SU-DHL-6 (cell line): ENCODE data around the gene FOSB.

Source experiments
- CTCF ChIP-seq: fragments of 200-600 bp; sonication (generic); IDR thresholded peaks from one replicate; pipeline ENCODE4 v1.5.1; 2017; ENCODE audit warnings: antibody characterized with exemption, mild to moderate bottlenecking, low read length, moderate library complexity; ENCODE audit not compliant: insufficient read depth, poor library complexity, severe bottlenecking
- EZH2phosphoT487 ChIP-seq: fragments of 200-600 bp; sonication (generic), shearing (Covaris generic); conservative IDR thresholded peaks from 2 replicates; pipeline ENCODE4 v1.6.1; 2018; ENCODE audit warnings: mild to moderate bottlenecking, antibody characterized with exemption, low read length, moderate library complexity, mixed read lengths

DNA sequence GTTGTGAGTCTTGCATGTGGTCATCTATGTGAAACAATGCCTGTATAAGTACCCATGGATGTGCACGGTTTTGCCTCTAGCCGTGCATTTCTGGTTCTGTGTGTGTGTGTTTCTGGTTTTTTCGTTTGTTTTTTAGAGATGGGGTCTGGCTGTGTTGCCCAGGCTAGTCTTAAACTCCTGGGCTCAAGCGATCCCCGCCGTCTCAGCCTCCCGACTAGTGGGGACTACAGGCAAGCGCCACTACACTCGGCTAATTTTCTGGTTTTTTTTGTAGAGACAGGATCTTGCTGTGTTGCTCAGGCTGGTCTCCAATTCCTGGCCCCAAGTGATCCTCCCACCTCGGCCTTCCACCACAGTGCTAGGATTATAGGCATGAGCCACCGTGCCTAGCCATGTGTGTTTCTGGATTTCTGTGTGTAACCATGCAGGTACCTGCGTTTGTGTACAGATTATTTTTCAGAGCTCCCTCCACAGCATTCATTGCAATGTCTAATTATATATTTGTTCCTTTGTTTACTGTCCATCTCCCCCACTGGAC is 15.9 kb upstream of the FOSB start:
- TF ChIP-seq CTCF = no peak
- no peak for TF ChIP-seq EZH2phosphoT487
